ENCODE measurements around the gene PSENEN.

The PSENEN gene

DNA sequence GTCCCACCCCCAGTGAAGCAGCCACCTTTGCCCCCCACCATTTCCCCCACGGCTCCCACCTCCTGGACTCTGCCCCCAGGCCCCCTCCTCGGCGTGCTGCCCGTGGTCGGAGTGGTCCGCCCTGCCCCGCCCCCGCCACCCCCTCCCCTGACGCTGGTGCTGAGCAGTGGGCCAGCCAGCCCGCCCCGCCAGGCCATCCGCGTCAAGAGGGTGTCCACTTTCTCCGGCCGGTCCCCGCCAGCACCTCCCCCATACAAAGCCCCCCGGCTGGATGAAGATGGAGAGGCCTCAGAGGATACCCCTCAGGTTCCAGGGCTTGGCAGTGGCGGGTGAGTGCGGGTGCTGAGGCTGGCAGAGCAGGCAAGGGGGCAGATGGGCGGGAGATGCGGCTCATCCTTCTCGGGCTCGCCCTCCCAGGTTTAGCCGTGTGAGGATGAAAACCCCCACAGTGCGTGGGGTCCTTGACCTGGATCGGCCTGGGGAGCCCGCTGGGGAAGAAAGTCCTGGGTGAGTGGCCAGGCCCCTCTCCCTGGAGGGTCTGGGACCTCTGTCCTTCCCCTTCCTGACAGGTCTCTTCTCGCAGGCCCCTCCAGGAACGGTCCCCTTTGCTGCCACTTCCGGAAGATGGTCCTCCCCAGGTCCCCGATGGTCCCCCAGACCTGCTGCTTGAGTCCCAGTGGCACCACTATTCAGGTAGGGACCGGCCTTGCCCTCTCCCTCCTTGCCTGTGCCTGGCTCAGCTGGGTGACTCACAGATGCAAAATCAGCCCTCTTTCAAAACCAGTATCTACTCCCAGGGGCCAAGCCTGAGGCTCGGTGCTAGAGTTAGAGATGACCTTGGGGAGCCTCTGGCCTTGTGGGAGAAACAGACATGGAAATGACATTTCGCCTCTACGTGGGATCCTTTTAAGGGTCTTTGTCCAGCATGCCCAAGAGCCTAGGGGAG is 12.0 kb upstream of the PSENEN start:
- no peak for DNase-seq (ENCODE audit: low read depth in 2 of 2)

DNA sequence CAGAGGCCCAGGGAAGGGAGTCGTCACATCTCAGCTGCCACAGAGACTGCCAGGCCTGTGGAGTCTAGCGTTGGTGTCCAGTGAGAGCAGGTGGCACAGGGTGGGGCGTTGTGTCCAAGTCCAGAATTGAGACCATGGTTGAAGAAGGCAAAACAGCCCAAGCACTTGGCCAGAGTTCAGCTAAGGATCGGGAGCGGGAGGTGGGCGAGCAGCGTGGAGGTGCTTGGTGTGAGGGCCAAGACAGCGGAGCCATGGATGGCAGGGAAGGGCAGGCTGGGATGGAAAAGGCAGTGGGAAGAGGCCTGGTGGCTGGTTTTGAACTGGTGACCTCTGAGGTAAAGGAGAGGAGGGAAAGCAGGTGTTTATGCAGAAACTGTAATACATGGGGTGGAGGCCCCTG is 11.2 kb upstream of the PSENEN start:
- no peak for DNase-seq (ENCODE audit: low read depth in 2 of 2)

DNA sequence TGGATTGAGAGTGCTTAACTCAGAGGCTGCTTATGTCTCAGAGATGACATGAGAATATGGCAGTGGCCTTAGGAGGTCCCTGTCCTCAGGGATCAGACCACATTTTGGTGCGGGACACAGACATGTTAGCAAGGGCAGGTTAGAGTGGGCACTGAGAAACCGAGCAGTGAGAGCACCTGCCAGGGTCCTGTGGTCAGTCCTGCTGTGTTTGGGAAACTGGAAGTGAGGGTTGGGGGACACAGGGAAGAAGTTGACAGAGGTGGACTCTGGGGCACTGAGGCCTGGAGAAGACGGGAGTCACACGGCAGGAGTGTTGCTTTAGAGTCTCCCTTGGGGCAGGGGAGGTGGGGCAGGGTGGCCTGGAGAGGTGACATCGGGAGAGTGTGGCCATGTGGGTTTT is 10.6 kb upstream of the PSENEN start:
- DNase-seq (ENCODE audit: low read depth in 2 of 2): no peak

DNA sequence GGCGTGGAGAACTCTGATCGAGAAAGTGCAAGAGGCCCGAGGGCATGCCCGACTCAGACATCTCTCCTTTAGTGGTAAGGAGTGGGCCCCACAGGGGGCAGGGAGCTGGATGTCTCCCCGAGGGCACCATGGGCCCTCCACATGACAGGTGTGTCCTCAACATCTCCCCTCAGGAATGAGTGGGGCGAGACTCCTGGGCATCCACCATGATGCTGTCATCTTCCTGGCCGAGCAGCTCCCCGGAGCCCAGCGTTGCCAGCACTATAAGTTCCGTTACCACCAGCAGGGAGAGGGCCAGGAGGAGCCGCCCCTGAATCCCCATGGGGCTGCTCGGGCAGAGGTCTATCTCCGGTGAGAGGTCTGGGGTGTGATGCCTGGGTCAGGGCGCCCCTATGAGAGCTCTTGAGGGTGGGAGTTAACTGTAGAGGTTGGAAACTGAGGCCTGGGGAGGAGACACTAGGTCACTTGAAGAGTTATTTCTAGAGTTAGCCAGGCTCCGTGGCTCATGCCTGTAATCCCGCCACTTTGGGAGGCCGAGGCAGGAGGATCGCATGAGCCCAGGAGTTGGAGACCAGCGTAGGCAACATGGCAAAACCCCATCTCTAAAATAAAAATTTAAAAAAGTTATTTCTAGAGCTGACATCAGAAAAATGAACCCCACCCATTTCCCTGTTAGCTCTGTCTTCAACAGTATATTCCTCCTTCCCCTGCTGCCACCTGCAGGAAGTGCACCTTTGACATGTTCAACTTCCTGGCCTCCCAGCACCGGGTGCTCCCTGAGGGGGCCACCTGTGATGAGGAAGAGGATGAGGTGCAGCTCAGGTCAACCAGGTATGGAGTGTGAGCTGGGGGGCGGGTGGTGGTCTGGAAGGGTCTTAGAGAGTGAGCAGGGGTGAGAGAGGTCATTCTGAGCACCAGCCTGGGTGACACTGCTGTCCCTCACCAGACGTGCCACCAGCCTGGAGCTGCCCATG is 8.3 kb upstream of the PSENEN start:
- no peak for DNase-seq (ENCODE audit: low read depth in 2 of 2)

DNA sequence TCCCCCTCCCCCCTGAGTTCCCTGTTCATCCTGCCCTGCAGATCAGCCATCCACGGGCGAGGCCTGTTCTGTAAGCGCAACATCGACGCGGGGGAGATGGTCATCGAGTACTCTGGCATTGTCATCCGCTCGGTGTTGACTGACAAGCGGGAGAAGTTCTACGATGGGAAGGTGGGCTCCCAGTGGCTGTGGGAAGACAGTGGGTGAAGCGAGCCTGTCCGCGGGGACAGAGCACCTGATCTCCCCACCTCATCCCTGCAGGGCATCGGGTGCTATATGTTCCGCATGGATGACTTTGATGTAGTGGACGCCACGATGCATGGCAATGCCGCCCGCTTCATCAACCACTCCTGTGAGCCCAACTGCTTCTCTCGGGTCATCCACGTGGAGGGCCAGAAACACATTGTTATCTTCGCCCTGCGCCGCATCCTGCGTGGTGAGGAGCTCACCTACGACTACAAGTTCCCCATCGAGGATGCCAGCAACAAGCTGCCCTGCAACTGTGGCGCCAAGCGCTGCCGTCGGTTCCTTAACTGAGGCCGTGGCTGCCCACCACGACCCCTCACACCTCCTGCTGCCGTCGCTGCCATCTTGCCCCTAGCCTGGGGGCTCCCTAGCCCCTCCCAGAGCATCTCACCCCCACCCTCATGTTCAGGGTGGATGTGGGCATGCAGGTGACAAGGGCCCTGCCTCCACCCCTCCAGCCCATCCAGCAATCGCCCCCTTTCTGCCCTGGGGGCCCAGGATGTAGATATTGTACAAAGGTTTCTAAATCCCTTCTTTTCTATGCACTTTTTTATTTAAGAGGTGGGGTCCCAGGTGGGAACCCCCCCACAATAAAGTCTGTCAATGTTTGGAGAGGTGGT is 7.2 kb upstream of the PSENEN start:
- DNase-seq (ENCODE audit: low read depth in 2 of 2): no peak

DNA sequence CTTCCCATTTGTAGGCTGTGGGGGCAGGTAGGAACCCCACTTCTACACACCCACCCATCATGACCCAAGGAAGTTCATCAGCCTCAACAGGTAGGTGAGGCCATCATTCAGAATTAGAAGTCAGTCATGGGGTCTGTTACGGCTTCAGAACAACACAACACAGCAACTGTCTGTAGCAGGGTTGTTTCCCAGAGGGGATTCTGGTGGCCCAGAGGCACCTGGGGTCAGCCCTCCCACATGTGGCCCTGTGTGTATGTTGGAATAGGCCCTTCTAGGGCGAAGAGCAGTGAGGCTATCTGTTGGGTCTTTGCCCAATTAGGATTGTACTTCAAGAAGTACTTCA is 6.6 kb upstream of the PSENEN start:
- DNase-seq (ENCODE audit: low read depth in 2 of 2): no peak

DNA sequence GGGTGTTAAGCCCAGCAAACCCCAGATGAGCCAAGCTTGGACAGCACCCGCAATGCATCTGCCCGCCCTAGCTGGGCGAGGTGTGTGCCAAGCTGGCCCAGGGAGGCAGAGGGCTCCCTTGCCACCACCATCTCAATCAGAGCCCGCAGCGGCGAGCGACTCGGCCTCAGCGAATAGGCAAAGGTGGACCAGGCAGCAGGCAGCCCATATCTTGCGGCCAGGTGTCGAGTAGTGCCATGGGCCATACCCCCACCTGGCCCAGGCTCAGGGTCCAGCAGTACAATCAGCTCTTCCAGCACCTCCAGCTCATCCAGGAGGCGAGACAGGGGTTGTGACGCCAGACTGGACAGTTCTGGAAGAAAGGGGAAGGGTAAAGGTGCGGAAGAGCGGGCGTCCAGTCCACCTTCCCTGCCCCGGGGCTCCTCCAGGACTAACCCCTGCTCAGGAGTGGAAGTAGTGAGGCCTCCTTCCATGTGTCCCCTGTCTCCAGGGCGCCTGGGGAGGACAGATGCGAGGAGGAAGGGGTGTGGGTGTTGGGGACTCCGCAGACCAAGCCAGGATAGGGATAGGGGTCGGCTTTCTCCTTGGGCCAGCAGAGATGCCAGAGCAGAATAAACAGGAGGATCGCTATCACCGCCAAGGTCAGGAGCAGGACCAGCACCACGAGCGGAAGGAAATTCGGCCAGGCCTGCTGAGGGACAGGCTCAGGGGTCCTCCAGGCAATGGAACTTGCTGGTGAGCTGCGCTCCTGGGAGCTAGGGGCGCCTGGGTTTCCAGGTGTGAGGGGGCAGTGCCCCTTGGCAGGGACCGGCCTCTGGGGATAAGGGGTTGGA is 6.0 kb upstream of the PSENEN start:
- no peak for DNase-seq (ENCODE audit: low read depth in 2 of 2)

DNA sequence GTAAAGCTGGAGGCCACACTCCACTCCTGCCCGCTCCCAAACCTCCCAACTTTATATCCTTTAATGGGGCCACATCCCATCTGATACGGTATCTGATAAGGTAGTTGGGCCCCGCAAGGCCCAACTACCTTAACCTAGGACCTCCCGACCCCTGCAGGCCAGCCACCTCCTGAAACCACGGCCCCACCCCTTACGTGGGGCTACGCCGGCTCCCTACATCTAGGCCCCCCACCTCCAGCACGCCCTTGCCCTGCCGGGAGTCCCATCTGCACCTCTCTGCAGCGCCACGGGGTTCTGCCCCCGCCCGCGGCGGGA is 5.4 kb upstream of the PSENEN start:
- DNase-seq (ENCODE audit: low read depth in 2 of 2): no peak

DNA sequence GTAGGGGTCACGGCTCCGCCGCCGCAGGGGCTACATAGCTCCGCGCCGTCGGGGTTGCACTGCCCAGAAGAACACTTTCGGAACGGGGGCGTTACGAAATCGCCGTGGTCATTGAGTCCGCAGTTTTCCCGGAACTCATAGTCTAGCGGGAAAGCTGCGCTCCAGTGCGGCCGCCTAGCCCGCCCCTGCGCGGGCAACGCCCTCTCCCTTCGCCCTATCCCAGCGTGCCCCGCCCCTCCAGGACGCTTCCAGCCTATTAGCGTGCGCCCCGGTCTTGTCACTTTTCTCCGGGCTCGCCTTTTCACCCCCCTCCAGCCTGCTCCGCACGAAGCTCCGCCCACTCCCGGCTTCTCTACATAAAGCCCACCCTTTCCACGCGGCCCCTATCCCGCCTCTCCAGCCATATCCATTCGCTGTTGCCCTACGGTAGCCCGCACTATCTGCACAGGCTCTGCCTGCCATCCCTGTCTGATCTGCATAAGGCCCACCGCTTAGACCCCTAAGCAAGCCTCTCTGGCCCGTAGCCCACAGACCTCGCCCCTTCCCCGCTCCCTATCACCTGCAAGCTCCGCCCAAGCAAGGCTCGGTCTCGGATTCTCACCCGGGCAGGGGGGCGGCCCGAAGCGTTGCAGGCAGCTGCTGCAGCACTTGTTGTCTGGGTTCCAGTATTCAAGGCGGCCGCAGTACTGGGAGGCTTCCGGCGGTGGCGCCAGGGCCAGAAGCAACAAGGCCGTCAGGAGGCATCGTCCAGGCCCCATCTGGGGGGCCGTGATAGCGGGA is 4.8 kb upstream of the PSENEN start:
- DNase-seq (ENCODE audit: low read depth in 2 of 2): peak; percentile 92 to 93

DNA sequence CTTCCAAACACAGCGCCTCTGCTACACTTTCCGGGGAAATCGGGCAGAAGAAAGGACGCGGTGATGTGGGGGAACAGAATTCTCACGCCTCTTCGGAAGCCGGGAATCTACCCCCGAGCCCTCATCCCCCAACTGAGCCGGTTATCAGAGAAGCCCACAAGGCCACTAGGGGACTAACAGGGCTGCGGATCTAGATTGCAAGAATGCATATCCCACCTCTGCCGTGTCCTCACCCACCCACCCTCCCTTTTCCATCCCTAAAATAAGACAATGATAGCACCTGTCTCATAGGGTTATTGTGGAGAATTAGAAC is 4.3 kb upstream of the PSENEN start:
- no peak for DNase-seq (ENCODE audit: low read depth in 2 of 2)

DNA sequence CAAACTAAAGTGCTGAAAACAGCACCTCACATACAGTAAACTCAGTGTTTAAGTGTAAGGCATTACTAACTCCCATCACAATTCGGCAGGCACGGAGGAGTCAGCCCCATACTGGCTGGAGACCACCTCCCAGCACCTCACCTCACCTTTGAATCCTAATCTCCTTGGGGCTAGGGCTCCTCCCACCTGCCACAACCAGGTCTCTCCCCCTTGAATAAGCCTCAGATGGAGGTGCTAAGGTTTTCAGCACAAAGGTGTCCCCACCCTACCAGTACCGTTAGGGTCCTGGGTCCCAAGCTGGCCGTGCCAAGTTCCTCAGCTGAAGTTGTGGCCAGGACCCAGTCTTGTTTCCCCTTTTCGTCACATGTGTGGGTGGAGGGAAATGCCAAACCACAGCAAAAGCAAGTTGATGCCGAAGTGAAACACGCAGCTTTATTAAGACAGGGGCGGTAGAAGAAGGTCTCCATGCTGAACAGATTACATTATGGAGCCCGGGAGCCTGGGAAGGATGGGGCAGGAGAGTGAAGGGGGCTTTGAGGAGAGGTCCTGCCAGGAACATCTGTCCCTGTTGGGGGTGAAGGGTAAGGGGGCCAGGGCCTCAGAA is 3.2 kb upstream of the PSENEN start, which contains the start of gene IGFLR1:
Gene IGFLR1 (minus strand): TSS at position 332 of the 604 bp plus-strand sequence. CDS start 1,272 bp downstream, outside the sequence.
- peak; percentile 58 to 65 for DNase-seq (ENCODE audit: low read depth in 2 of 2)

DNA sequence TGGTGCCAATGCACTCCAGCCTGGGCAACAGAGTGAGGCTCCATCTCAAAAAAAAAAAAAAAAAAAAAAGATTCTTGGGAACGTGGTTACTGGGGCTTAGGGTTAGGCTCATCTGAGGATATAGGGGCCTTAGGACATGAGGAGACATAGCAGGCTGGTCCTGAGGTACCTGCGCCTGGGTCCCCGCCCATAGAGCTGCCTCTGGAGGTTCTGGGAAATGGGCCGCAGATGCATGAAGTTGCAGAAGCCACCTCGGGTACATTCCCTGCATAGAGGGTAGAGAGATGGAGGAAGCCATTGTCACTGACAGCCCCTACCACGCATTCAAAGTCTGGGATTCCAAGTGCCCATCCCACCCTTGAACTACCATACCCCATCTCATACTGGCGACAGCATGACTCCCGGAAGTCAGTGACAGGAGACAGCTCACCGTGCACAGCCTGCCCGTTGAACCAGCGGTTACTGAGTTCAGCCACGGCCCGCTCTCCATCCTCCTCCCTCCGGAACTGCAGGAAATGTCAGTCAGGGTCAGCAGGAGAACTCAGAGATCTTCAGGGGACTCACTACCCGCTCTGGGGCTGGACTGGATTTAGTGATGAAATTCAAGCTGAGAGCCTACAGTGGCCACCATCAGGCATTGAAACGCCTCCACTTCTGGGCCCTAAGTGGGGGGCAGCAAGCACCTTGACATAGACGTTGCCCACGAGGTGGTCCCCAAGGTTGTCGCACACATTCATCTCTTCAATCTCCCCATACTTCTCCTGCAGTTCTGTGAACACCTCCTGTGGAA is 1.6 kb upstream of the PSENEN start:
- DNase-seq (ENCODE audit: low read depth in 2 of 2): no peak

DNA sequence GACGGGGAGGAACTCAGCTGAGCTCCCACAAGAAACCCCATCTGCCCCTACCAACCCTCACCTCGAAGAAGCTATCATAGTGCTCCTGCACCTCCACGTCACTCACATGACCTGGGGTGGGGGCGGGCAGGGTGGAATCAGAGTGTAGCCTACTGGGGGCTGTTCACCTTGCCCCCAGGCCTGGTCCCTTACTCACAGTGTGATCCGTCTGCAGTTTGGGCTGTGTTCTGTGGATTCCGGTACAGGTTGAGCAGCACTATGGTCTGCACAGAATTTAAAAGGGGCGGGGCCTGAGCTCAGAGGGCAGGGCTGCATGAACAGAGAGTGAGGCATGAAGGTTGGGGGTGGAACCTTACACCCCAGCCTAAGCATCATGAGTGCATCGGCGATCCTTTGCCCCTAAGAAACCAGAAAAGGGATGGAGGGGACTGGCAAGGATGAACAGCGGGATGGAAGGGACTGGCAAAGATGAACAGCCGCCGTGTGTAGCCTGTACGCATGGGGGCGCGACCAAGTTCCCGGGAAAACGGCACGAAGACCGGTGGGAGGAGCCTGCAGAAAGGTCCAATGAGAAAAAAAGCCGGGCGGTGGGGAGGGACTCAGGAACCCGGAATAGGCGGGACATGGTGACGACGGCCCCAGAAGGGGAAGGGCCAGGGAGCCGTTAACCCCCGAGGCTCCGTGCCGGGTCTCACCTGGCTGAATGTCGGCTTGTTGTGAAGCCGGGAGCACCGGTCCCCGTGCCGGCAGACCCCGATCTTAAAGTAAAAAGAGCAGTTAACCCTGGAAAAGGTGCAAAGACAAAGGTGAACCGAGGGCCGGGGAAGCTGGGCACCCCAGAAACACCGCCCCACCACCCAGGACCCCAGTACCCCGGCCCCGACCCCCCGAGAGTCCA is 772 bp upstream of the PSENEN start:
- peak; percentile 88 to 90 for DNase-seq (ENCODE audit: low read depth in 2 of 2)

DNA sequence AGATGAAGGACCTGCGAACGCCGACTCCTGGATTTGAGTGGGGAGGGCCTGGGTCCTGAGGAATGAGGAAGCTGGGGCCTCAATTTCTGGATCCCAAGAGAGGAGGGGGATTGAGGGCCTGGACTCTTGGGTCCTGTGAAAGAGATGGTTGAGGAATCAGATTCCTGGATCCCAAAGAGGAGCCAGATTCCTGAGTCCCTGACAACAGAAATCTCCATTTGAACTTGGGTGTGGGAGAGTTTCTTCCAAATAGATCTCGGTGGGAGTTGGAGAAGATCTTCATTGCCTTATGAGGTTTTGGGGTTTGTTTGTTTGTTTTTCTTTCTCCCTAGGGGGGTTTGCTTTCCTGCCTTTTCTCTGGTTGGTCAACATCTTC is 624 bp downstream of the PSENEN start:
- no peak for DNase-seq (ENCODE audit: low read depth in 2 of 2)

DNA sequence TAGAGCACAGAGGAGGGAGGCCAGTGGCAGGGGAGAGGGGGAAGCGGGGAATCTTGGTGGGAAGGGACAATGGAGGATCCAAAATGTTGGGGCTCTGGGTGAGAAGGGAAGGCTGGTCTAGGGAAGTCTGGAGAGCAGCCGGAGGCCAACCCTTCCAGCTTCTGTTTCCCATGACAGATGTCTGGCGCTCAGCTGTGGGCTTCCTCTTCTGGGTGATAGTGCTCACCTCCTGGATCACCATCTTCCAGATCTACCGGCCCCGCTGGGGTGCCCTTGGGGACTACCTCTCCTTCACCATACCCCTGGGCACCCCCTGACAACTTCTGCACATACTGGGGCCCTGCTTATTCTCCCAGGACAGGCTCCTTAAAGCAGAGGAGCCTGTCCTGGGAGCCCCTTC is 1.1 kb downstream of the PSENEN start:
- no peak for DNase-seq (ENCODE audit: low read depth in 2 of 2)

DNA sequence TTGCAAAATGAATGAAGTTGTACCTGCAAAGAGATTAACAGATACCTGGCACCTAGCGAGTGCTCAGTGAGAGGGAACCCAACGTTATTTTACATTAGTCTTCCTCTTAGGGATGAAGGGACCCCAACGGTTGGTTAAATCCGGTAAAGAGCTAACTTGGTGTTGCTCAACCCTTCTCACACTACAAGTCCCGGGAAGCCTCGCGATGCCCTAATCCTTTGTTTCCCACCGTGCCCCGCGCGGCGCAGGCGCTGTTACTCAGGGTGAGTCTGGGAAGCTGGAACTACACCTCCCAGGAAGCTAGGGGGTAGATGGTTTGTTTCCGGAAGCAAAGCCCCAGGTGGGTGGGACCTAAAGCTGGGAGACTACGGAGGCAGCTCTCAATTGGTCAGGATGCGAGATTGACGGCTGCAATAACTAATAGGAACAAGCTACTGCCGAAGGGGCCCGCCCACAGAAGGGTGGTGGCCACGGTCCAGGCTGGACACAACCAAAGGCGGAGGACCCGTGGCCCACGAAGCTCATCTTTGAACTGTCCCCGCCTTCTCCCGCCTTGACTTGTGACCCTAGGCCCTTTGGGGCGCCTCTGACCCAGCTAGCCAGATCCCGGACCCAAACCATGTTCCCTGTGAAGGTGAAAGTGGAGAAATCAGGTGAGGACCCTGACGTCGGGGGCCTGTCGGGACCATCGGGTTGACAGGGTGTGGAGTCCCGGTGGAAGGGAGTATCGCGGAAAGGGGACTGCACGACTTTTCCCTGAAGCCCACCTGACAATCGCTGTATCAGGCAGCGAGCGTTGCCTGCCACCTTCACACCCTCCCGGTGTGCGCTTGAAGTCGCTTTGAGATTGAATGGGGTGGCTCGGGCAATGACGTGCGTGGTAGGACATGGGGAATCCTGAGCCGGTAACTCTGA is 2.9 kb downstream of the PSENEN start, which contains the start of gene LIN37:
Gene LIN37 (plus strand): TSS at position 471 of the 915 bp plus-strand sequence. CDS start 149 bp downstream, at position 620.
- peak; percentile 98 to 100 for DNase-seq (ENCODE audit: low read depth in 2 of 2)

DNA sequence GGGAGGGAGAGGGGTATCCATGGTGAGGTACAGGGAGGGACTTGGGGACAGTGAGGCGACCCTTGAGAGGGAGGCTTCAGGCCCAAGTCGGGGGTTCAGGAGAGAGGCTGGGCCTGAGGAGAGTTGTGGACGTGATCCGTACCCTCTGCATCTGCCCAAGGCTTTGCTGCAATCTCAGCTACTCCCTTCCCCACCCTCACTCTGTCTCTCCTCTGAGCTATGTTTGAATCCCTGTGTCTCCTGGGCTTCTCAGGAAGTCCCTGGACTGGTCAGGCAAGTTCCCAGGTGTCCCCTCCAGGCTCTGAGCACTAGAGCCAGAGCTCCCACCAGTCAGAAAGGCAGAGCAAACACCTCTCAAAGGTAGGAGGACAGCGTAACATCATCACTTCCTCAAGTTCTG is 4.7 kb downstream of the PSENEN start:
- DNase-seq (ENCODE audit: low read depth in 2 of 2): no peak

All from stimulated activated CD8-positive, alpha-beta memory T cell treated with anti-CD3 and anti-CD28 coated beads, Interleukin-7, amount 100 ng/mL, for 4 hours (primary cell).